HG03432 (cell line): ENCODE data around the gene ST7.

Source experiments
- ATAC-seq: cut with Tn5 transposase; IDR thresholded peaks from one replicate; pipeline ENCODE4 v1.9.1; 2021; ENCODE audit warnings: mild to moderate bottlenecking, moderate library complexity; ENCODE audit not compliant: unreplicated experiment

Gene ST7

GRCh38 chr7:117178600-117178999 lies 225.3 kb downstream of the ST7 start:
- ATAC-seq: no peak

- no peak for ATAC-seq
Measured at GRCh38 chr7:117179701-117180100, 226.4 kb downstream of the ST7 start.

- ATAC-seq: no peak
Measured at GRCh38 chr7:117183729-117184128, 230.4 kb downstream of the ST7 start.

GRCh38 chr7:117184367-117184766 lies 231.1 kb downstream of the ST7 start:
- no peak for ATAC-seq

- no peak for ATAC-seq
Measured at GRCh38 chr7:117185124-117185523, 231.8 kb downstream of the ST7 start.

- no peak for ATAC-seq
Measured at GRCh38 chr7:117186218-117187010, 233.1 kb downstream of the ST7 start.

- ATAC-seq: no peak
Measured at GRCh38 chr7:117188376-117188775, 235.1 kb downstream of the ST7 start.

- no peak for ATAC-seq
Measured at GRCh38 chr7:117188949-117189592, 235.8 kb downstream of the ST7 start.

GRCh38 chr7:117190104-117190503 lies 236.8 kb downstream of the ST7 start:
- no peak for ATAC-seq

GRCh38 chr7:117190746-117191435 lies 237.6 kb downstream of the ST7 start:
- no peak for ATAC-seq

- ATAC-seq: no peak
Measured at GRCh38 chr7:117192108-117192507, 238.8 kb downstream of the ST7 start.

- no peak for ATAC-seq
Measured at GRCh38 chr7:117193564-117193963, 240.3 kb downstream of the ST7 start.

GRCh38 chr7:117194445-117194844 lies 241.1 kb downstream of the ST7 start:
- no peak for ATAC-seq

GRCh38 chr7:117195361-117196029 lies 242.2 kb downstream of the ST7 start:
- no peak for ATAC-seq

- ATAC-seq: no peak
Measured at GRCh38 chr7:117200132-117200531, 246.8 kb downstream of the ST7 start.

- ATAC-seq: no peak
Measured at GRCh38 chr7:117200786-117201458, 247.6 kb downstream of the ST7 start.

GRCh38 chr7:117202511-117202910 lies 249.2 kb downstream of the ST7 start:
- no peak for ATAC-seq

GRCh38 chr7:117203205-117203604 lies 249.9 kb downstream of the ST7 start:
- no peak for ATAC-seq

- no peak for ATAC-seq
Measured at GRCh38 chr7:117205873-117206272, 252.6 kb downstream of the ST7 start.

- no peak for ATAC-seq
Measured at GRCh38 chr7:117208257-117208656, 255.0 kb downstream of the ST7 start.

GRCh38 chr7:117210397-117210796 lies 257.1 kb downstream of the ST7 start:
- ATAC-seq: no peak
